Measurements from ENCODE around the gene NELL1. TPM values are rescaled to one million over a fixed set of nuclear protein-coding genes. Genes with fewer than 3 reads are reported as not detected.

The NELL1 gene
- total and polyA plus RNA-seq, 7 donors = 0.01 TPM; not detected in 6

DNA sequence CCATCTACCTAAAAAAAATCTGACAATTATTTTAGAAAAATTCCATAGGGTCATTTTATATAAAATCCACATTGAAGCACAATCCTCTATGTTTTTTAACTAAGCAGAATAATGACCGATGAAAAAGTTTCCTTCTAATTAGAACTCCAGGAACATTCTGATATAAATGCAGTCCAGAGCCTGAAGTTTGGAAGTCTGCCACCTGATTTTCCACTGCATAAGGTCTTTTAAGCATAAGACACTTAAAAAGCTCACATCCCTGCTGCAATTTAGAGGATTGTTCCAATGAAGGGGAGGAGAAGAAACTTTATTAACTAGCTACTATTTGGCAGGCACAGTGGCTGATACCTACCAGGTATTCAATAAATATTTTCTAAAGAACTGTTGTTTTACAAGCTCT is 953.2 kb downstream of the NELL1 start:
- H3K27me3 ChIP-seq (ENCODE audit: insufficient read depth in 3 of 3, low read length in 2 of 3) = no peaks in the 10 kb centered on the region
- H3K36me3 ChIP-seq (ENCODE audit: insufficient read depth in 1 of 2, low read depth in 1 of 2) = no peaks in the 10 kb centered on the region
- no peak overlapping the region for H3K27ac ChIP-seq
- TF ChIP-seq CTCF (IDR thresholded peaks at IDR 0.05) = no peak
- no peaks in the 10 kb centered on the region for H3K9me3 ChIP-seq
- intact Hi-C loops (cut with DNase I) = no loop called here
- no peaks in the 10 kb centered on the region for H3K4me1 ChIP-seq
- 27 to 56% (median 39%) methylated on average over 1 of the region's 1 CpG for WGBS, 3 donors
- ATAC-seq (no peak), DNase-seq (no peak)
- no peak overlapping the region for H3K4me3 ChIP-seq

DNA sequence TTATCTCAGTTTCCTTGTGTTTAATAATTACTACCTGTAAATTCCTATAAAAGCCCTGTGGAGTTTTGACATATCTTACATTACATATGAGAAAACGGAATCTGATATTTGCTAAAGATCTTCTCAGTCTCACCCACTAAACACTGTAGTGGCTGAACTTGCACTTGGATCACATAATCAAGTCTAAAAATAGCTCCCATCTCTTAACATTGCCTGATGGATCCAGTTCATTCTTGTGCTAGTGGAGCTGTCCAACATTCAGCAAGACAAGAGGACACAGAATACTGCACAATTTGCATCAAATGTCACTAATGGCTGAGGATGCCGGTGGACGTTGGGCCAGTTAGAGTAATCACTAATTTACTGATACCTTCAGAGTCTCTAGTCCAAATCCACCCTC is 953.6 kb downstream of the NELL1 start:
- Histone ChIP-seq H3K27me3 (ENCODE audit: insufficient read depth in 3 of 3, low read length in 2 of 3) (no peaks in the 10 kb centered on the region), H3K27ac (no peak overlapping the region), H3K36me3 (ENCODE audit: insufficient read depth in 1 of 2, low read depth in 1 of 2) (no peaks in the 10 kb centered on the region), H3K9me3 (no peaks in the 10 kb centered on the region), H3K4me1 (no peaks in the 10 kb centered on the region), H3K4me3 (no peak overlapping the region)
- WGBS, 3 donors = 28 to 52% (median 47%) methylated on average over 3 of the region's 3 CpGs
- DNase-seq (no peak), ATAC-seq (no peak)
- intact Hi-C loops (cut with DNase I) = no loop called here
- TF ChIP-seq CTCF (IDR thresholded peaks at IDR 0.05) = no peak

Other genes with a start within 250 kb of the NELL1 start
- gene SLC6A5, start 70.0 kb upstream of the NELL1 start, total RNA-seq = not detected
- not detected for gene SLC6A5, start 70.0 kb upstream of the NELL1 start, polyA plus RNA-seq

Data from psoas muscle (tissue), 8 donors.